OCI-M2 (cell line): Measurements from ENCODE around the gene ENTPD7.
"Not testable (repeated sequence)": the region's sequence is repeated elsewhere in the genome, so short reads cannot be mapped to it uniquely, and the experiment has no call there.

Experiments used
- DNase-seq: peaks from one replicate; lab custom pipeline; 2025; ENCODE audit not compliant: unreplicated experiment; lab: John Stamatoyannopoulos, UW

Gene ENTPD7

GRCh38 chr10:99743841-99744240 lies 84.5 kb downstream of the ENTPD7 start:
- DNase-seq = no peak

- DNase-seq = not testable (repeated sequence)
Observed at GRCh38 chr10:99746166-99746565, 86.9 kb downstream of the ENTPD7 start.

GRCh38 chr10:99748823-99749451 lies 89.6 kb downstream of the ENTPD7 start:
- no peak for DNase-seq

GRCh38 chr10:99750641-99751040 lies 91.3 kb downstream of the ENTPD7 start:
- no peak for DNase-seq

GRCh38 chr10:99754670-99755069 lies 95.4 kb downstream of the ENTPD7 start:
- no peak for DNase-seq
